IMR-90 (cell line): Measurements from ENCODE around the gene SSU72.

Experiments used
- CTCF ChIP-seq: conservative IDR thresholded peaks from 2 replicates; pipeline ENCODE4 v1.5.1; 2012; ENCODE audit warnings: mild to moderate bottlenecking, low read depth, low read length, improper control_type of control experiment
- MXI1 ChIP-seq: IDR thresholded peaks from 2 replicates; pipeline ENCODE4 v1.6.1; 2012; ENCODE audit warnings: low read depth, mild to moderate bottlenecking, low read length, moderate library complexity, borderline replicate concordance
- NFE2L2 ChIP-seq: fragments of 150-350 bp; IDR thresholded peaks from 2 replicates; pipeline ENCODE4 v1.6.1; 2016; ENCODE audit warnings: low read depth, mild to moderate bottlenecking, low read length

- TF ChIP-seq CTCF (no peak), MXI1 (peak; percentile 63; the same call in 1 of the 2 replicates), NFE2L2 (peak; percentile 26; the same call in 1 of the 2 replicates)
Observed at GRCh38 chr1:1574721-1575537, at the start of gene SSU72.
